Activated naive CD8-positive, alpha-beta T cell (primary cell): ENCODE measurements around the gene CPED1.
"Not testable (repeated sequence)": the region's sequence is repeated elsewhere in the genome, so short reads cannot be mapped to it uniquely, and the experiment has no call there.

ENCODE experiments used
- H3K27ac Mint-ChIP-seq: one replicate; pipeline ENCODE4 v1.8.0; 2021; ENCODE audit warnings: mixed read lengths
- H3K27me3 Mint-ChIP-seq: one replicate; pipeline ENCODE4 v1.8.0; 2021; ENCODE audit warnings: mixed read lengths
- H3K36me3 Mint-ChIP-seq: one replicate; pipeline ENCODE4 v1.8.0; 2021; ENCODE audit warnings: mixed read lengths
- H3K4me1 Mint-ChIP-seq: one replicate; pipeline ENCODE4 v1.8.0; 2021; ENCODE audit warnings: low read depth, mixed read lengths
- H3K4me3 Mint-ChIP-seq: one replicate; pipeline ENCODE4 v1.8.0; 2021; ENCODE audit warnings: mild to moderate bottlenecking, mixed read lengths
- H3K9me3 Mint-ChIP-seq: one replicate; pipeline ENCODE4 v1.8.0; 2021; ENCODE audit warnings: low read depth, mixed read lengths

The CPED1 gene

GRCh38 chr7:121300685-121301420 is 312.3 kb downstream of the CPED1 start:
- H3K4me3 Mint-ChIP-seq = no peak overlapping the region
- no peak overlapping the region for H3K27ac Mint-ChIP-seq

GRCh38 chr7:121301446-121302213 is 313.1 kb downstream of the CPED1 start:
- H3K4me1 Mint-ChIP-seq = peaks cover 2% of the 10 kb centered on the region
- no peaks in the 10 kb centered on the region for H3K36me3 Mint-ChIP-seq
- no peaks in the 10 kb centered on the region for H3K9me3 Mint-ChIP-seq
- peaks cover 15% of the 10 kb centered on the region for H3K27me3 Mint-ChIP-seq
- H3K27ac Mint-ChIP-seq = no peak overlapping the region
- no peak overlapping the region for H3K4me3 Mint-ChIP-seq

More at GRCh38 chr7:121300685-121301420, 312.3 kb downstream of the CPED1 start:
- Mint-ChIP-seq H3K9me3 (no peaks in the 10 kb centered on the region), H3K36me3 (no peaks in the 10 kb centered on the region), H3K4me1 (no peaks in the 10 kb centered on the region), H3K27me3 (peaks cover 15% of the 10 kb centered on the region)

- Mint-ChIP-seq H3K27me3 (peaks cover 15% of the 10 kb centered on the region), H3K4me3 (no peak overlapping the region), H3K27ac (no peak overlapping the region), H3K36me3 (no peaks in the 10 kb centered on the region), H3K9me3 (no peaks in the 10 kb centered on the region), H3K4me1 (peaks cover 3% of the 10 kb centered on the region)
Measured at GRCh38 chr7:121302214-121302745, 313.8 kb downstream of the CPED1 start.

DNA sequence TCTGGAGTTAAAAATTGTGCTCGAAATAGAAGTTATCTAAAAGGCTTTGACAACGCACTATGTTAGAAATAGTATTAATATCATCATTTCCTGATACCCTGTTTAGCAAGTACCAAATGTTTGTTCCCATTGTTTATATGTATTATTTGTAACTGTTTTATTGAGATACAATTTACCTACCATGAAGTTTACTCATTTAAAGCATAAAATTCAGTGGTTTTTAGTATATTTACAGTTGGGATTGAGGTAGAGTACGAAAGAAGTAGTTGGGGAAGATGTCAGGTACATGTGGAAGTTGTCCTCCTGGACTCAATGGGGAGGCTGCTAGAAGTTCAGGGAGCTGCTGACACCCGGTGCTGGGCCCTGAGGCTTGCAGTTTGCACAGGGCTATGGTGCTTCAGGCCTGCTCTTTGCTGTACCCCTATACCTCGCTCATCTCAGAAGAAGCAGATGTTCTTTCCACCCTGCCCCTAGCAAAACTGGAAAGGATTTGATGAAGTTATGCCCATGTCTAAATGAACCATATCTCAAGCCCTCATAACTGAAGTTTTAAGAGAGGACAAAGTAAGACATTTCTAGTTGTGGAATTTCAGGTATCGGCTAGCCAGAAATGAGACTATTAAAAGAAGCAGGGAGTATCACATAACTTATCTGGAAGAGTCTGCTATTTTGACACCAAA is 315.1 kb downstream of the CPED1 start:
- Mint-ChIP-seq H3K27me3 (peaks cover 15% of the 10 kb centered on the region), H3K4me1 (peaks cover 3% of the 10 kb centered on the region), H3K9me3 (no peaks in the 10 kb centered on the region), H3K36me3 (no peaks in the 10 kb centered on the region), H3K27ac (no peak overlapping the region), H3K4me3 (no peak overlapping the region)

GRCh38 chr7:121304102-121304658 is 315.7 kb downstream of the CPED1 start:
- Mint-ChIP-seq H3K4me1 (peaks cover 3% of the 10 kb centered on the region), H3K27ac (no peak overlapping the region), H3K36me3 (no peaks in the 10 kb centered on the region), H3K4me3 (no peak overlapping the region), H3K9me3 (no peaks in the 10 kb centered on the region), H3K27me3 (peaks cover 18% of the 10 kb centered on the region)

DNA sequence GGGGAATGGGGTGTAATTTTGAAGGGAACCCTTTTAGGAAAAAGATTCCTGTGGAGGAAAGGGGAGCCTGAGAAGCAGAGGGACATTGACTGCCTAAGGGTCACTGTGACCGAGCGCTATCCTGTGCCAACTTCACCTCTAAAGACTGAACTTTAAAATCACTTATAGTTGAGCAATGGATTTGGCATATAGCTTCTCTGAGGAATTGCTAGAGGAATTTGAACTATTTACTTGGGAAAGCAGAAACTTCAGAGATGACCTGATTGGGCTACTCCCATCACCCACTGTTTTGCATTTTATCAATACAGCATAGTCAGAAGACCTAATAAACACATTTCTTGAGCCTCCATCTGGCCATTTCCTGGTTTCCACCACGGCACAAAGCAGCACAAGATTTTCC is 316.6 kb downstream of the CPED1 start:
- Mint-ChIP-seq H3K9me3 (no peaks in the 10 kb centered on the region), H3K27ac (no peak overlapping the region), H3K4me1 (peaks cover 3% of the 10 kb centered on the region), H3K36me3 (no peaks in the 10 kb centered on the region), H3K27me3 (peaks cover 16% of the 10 kb centered on the region), H3K4me3 (no peak overlapping the region)

- Mint-ChIP-seq H3K27ac (peak overlapping the region; percentile 19), H3K27me3 (peaks cover 12% of the 10 kb centered on the region), H3K4me1 (peaks cover 3% of the 10 kb centered on the region), H3K4me3 (no peak overlapping the region), H3K9me3 (no peaks in the 10 kb centered on the region), H3K36me3 (no peaks in the 10 kb centered on the region)
Measured at GRCh38 chr7:121306565-121306964, 318.1 kb downstream of the CPED1 start.

DNA sequence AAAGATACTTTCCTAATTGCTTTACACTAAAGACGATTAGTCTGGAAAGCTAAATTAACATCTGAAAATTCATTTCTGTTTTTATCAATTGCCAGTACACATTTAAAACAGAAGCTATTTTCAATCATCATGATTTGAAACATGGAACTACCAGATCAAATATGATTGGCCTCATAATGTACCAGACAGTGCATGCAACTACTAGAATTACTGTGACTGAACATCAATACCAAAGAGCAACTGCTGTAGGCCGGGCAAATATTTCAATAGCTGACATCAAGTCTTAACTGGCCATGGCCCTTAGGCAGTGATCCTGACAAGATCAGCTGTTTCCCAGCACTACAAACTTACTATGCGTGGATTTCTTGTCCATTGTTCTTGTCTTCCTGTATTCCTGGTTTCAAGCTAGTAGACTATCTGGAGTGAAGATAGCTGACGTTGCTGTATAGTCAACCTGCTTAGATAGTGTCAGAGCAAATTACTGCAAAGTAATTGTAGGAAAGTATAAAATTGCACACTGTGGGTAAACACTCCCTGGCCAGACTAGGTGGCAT is 318.6 kb downstream of the CPED1 start:
- peaks cover 3% of the 10 kb centered on the region for H3K4me1 Mint-ChIP-seq
- H3K9me3 Mint-ChIP-seq = no peaks in the 10 kb centered on the region
- peak overlapping the region; percentile 19 for H3K27ac Mint-ChIP-seq
- no peak overlapping the region for H3K4me3 Mint-ChIP-seq
- peaks cover 9% of the 10 kb centered on the region for H3K27me3 Mint-ChIP-seq
- H3K36me3 Mint-ChIP-seq = no peaks in the 10 kb centered on the region

- H3K9me3 Mint-ChIP-seq = no peaks in the 10 kb centered on the region
- no peak overlapping the region for H3K4me3 Mint-ChIP-seq
- no peaks in the 10 kb centered on the region for H3K4me1 Mint-ChIP-seq
- H3K36me3 Mint-ChIP-seq = no peaks in the 10 kb centered on the region
- no peak overlapping the region for H3K27ac Mint-ChIP-seq
- H3K27me3 Mint-ChIP-seq = peaks cover 8% of the 10 kb centered on the region
Measured at GRCh38 chr7:121313220-121313792, 324.8 kb downstream of the CPED1 start.

DNA sequence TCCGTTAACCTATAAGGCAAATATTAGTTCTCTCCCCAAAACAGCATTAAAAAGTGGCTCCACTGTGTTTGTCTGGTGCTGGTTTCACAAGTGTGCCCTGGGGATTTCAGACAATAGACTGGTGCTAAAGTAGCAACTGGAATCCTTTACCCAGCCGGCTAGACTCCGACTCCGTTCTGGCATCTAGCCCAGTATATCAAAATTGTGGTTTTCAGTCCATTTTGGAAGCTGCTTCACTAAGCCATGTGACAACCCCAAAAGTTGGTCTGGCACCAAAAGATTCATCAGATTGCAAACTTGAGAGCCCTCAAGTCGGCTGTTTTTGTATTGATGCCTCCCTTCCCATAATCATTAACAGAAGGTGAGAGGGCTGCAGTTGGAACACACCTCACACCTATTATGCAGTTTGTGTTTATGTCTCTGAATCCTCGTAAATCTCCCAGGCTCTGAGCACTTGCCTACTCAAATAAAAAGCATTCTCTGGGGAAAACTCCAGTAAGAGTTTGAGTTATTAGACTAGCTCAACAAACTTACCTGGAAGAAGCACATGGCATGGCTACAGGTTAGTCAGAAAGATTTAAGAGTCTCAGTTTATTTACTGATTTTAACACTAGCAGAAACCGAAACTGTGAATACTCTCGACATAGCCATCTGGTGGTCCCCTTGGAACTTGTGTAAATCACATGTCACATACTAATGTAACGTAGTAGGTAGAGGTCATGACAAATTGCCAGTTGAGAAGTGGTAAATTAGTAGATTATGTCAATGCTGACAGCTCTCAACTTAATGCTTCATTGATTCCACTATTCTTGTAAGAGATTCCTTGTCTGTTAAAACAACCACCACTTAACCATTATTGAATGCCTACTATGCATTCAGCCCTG is 325.5 kb downstream of the CPED1 start:
- Mint-ChIP-seq H3K9me3 (no peaks in the 10 kb centered on the region), H3K4me1 (no peaks in the 10 kb centered on the region), H3K27ac (no peak overlapping the region), H3K36me3 (no peaks in the 10 kb centered on the region), H3K4me3 (no peak overlapping the region), H3K27me3 (peaks cover 5% of the 10 kb centered on the region)

DNA sequence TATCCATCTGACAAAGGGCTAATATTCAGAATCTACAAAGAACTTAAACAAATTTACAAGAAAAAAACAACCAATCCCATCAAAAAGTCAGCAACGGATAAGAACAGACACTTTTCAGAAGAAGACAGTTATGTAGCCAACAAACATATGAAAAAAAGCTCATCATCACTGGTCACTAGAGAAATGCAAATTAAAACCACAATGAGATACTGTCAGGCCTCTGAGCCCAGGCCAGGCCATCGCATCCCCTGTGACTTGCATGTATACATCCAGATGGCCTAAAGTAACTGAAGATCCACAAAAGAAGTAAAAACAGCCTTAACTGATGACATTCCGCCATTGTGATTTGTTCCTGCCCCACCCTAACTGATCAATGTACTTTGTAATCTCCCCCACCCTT is 326.7 kb downstream of the CPED1 start:
- H3K36me3 Mint-ChIP-seq, H3K27ac Mint-ChIP-seq, H3K9me3 Mint-ChIP-seq, H3K4me3 Mint-ChIP-seq, H3K4me1 Mint-ChIP-seq, H3K27me3 Mint-ChIP-seq: not testable (repeated sequence)

GRCh38 chr7:121322460-121322859 is 333.9 kb downstream of the CPED1 start:
- no peaks in the 10 kb centered on the region for H3K9me3 Mint-ChIP-seq
- no peaks in the 10 kb centered on the region for H3K36me3 Mint-ChIP-seq
- H3K27me3 Mint-ChIP-seq = peaks cover 19% of the 10 kb centered on the region
- H3K4me3 Mint-ChIP-seq = no peak overlapping the region
- no peaks in the 10 kb centered on the region for H3K4me1 Mint-ChIP-seq
- H3K27ac Mint-ChIP-seq = no peak overlapping the region

GRCh38 chr7:121323515-121324302 is 335.2 kb downstream of the CPED1 start:
- Mint-ChIP-seq H3K4me1 (peaks cover 6% of the 10 kb centered on the region), H3K27ac (no peak overlapping the region), H3K9me3 (no peaks in the 10 kb centered on the region), H3K27me3 (peaks cover 32% of the 10 kb centered on the region), H3K36me3 (no peaks in the 10 kb centered on the region), H3K4me3 (no peak overlapping the region)
